ENCODE measurements around the gene FRY.

DNA sequence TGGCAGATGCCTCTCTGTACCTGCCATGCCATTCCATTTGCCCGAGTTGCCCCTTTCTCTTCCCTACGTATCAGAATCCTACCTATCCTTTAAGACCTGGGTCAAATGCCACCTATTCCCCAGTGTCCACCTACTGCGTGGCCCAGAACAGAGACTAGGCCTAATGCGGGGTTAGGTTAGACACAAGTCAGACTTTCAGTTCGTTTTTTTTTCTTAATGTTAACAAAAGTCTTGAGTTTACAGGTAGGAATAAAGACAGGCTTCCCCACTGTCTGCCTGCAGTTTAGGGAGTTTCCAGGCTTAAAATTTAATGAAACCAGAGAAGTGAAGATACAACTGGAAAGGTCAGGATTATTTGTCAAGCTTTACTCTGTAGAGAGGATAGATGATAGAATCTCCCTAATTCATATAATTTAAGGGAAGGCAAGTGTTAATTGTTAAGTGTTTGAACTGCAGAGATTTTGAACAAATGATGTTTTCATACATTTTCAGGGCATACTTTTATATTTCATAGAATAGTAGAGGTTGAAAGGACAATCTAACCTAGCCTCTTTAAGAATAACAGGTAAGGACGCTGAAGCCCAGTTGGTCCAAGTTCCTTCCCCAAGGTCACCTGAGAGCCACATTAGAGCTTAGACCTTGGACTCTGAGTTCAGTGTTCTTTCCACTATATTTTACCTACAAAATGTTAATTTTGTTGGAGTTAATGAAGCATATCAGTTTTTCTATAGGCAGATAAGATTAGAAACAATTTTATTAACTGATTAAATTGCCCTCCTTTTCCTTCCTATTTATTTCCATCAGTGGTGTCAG, 35.8 kb downstream of the FRY start:
- TF ChIP-seq, protein P1, sequence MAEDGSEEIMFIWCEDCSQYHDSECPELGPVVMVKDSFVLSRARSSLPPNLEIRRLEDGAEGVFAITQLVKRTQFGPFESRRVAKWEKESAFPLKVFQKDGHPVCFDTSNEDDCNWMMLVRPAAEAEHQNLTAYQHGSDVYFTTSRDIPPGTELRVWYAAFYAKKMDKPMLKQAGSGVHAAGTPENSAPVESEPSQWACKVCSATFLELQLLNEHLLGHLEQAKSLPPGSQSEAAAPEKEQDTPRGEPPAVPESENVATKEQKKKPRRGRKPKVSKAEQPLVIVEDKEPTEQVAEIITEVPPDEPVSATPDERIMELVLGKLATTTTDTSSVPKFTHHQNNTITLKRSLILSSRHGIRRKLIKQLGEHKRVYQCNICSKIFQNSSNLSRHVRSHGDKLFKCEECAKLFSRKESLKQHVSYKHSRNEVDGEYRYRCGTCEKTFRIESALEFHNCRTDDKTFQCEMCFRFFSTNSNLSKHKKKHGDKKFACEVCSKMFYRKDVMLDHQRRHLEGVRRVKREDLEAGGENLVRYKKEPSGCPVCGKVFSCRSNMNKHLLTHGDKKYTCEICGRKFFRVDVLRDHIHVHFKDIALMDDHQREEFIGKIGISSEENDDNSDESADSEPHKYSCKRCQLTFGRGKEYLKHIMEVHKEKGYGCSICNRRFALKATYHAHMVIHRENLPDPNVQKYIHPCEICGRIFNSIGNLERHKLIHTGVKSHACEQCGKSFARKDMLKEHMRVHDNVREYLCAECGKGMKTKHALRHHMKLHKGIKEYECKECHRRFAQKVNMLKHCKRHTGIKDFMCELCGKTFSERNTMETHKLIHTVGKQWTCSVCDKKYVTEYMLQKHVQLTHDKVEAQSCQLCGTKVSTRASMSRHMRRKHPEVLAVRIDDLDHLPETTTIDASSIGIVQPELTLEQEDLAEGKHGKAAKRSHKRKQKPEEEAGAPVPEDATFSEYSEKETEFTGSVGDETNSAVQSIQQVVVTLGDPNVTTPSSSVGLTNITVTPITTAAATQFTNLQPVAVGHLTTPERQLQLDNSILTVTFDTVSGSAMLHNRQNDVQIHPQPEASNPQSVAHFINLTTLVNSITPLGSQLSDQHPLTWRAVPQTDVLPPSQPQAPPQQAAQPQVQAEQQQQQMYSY (CRISPR knock-in tag; IDR thresholded peaks at IDR 0.05), result no peak
- TF ChIP-seq MXI1 (IDR thresholded peaks at IDR 0.05; ENCODE audit: low read depth, low read length) (no peak), CEBPB (IDR thresholded peaks at IDR 0.05; ENCODE audit: borderline replicate concordance in 1 of 2, low read depth in 2 of 2, low read length in 2 of 2) (no peak), RELA (IDR thresholded peaks at IDR 0.05; ENCODE audit: borderline replicate concordance, partially characterized antibody) (no peak), KDM1A (IDR thresholded peaks at IDR 0.05; ENCODE audit: borderline replicate concordance) (no peak), RAD21 (IDR thresholded peaks at IDR 0.05; ENCODE audit: insufficient read depth, low read depth, low read length) (no peak), CREM (IDR thresholded peaks at IDR 0.05; ENCODE audit: low read depth) (no peak), SPI1 (IDR thresholded peaks at IDR 0.05; ENCODE audit: borderline replicate concordance, insufficient read depth, low read depth, low read length) (no peak), ZNF24 (IDR thresholded peaks at IDR 0.05) (no peak)
- TF ChIP-seq, protein P2, sequence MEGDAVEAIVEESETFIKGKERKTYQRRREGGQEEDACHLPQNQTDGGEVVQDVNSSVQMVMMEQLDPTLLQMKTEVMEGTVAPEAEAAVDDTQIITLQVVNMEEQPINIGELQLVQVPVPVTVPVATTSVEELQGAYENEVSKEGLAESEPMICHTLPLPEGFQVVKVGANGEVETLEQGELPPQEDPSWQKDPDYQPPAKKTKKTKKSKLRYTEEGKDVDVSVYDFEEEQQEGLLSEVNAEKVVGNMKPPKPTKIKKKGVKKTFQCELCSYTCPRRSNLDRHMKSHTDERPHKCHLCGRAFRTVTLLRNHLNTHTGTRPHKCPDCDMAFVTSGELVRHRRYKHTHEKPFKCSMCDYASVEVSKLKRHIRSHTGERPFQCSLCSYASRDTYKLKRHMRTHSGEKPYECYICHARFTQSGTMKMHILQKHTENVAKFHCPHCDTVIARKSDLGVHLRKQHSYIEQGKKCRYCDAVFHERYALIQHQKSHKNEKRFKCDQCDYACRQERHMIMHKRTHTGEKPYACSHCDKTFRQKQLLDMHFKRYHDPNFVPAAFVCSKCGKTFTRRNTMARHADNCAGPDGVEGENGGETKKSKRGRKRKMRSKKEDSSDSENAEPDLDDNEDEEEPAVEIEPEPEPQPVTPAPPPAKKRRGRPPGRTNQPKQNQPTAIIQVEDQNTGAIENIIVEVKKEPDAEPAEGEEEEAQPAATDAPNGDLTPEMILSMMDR (IDR thresholded peaks at IDR 0.05 in 2 of 3, conservative IDR thresholded peaks at IDR 0.05 in 1 of 3; ENCODE audit: control insufficient read depth in 2 of 3, extremely low read depth in 1 of 3, insufficient read depth in 1 of 3, low read depth in 3 of 3, low read length in 3 of 3), result no peak
- TF ChIP-seq, protein P3, sequence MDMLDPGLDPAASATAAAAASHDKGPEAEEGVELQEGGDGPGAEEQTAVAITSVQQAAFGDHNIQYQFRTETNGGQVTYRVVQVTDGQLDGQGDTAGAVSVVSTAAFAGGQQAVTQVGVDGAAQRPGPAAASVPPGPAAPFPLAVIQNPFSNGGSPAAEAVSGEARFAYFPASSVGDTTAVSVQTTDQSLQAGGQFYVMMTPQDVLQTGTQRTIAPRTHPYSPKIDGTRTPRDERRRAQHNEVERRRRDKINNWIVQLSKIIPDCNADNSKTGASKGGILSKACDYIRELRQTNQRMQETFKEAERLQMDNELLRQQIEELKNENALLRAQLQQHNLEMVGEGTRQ (IDR thresholded peaks at IDR 0.05; ENCODE audit: borderline replicate concordance, low read depth, low read length), result no peak
- TF ChIP-seq, protein P4, sequence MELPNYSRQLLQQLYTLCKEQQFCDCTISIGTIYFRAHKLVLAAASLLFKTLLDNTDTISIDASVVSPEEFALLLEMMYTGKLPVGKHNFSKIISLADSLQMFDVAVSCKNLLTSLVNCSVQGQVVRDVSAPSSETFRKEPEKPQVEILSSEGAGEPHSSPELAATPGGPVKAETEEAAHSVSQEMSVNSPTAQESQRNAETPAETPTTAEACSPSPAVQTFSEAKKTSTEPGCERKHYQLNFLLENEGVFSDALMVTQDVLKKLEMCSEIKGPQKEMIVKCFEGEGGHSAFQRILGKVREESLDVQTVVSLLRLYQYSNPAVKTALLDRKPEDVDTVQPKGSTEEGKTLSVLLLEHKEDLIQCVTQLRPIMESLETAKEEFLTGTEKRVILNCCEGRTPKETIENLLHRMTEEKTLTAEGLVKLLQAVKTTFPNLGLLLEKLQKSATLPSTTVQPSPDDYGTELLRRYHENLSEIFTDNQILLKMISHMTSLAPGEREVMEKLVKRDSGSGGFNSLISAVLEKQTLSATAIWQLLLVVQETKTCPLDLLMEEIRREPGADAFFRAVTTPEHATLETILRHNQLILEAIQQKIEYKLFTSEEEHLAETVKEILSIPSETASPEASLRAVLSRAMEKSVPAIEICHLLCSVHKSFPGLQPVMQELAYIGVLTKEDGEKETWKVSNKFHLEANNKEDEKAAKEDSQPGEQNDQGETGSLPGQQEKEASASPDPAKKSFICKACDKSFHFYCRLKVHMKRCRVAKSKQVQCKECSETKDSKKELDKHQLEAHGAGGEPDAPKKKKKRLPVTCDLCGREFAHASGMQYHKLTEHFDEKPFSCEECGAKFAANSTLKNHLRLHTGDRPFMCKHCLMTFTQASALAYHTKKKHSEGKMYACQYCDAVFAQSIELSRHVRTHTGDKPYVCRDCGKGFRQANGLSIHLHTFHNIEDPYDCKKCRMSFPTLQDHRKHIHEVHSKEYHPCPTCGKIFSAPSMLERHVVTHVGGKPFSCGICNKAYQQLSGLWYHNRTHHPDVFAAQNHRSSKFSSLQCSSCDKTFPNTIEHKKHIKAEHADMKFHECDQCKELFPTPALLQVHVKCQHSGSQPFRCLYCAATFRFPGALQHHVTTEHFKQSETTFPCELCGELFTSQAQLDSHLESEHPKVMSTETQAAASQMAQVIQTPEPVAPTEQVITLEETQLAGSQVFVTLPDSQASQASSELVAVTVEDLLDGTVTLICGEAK (IDR thresholded peaks at IDR 0.05; ENCODE audit: borderline replicate concordance), result no peak
